Transverse colon (tissue), 4 donors: ENCODE data around the gene PHACTR3. TPM values are rescaled to one million over a fixed set of nuclear protein-coding genes. Genes with fewer than 3 reads are reported as not detected.

ENCODE experiments used
- DNase-seq: peaks from one replicate; pipeline ENCODE4 v3.0.0-alpha.2; 2019
- H3K27ac ChIP-seq, 4 donors: fragments of 200-600 bp; sonication (generic); 2 replicates each; pipeline ENCODE4 v1.5.1; 2016 to 2018; ENCODE audit warnings: inconsistent platforms in 4 of 4
- H3K27me3 ChIP-seq: fragments of 200-600 bp; sonication (generic); 2 replicates; pipeline ENCODE4 v1.5.1; 2017; ENCODE audit warnings: inconsistent platforms
- H3K36me3 ChIP-seq, 4 donors: fragments of 200-600 bp; sonication (generic); 2 replicates each; pipeline ENCODE4 v1.5.1; 2017 to 2019; ENCODE audit warnings: inconsistent platforms in 4 of 4
- H3K4me1 ChIP-seq, 4 donors: fragments of 200-600 bp; sonication (generic); 2 replicates each; pipeline ENCODE4 v1.5.1; 2017 to 2020; ENCODE audit warnings: inconsistent platforms in 4 of 4
- H3K4me3 ChIP-seq, 4 donors: fragments of 200-600 bp; sonication (generic); 1 replicate in 1 of 4; 2 replicates in 3 of 4; pipeline versions ENCODE4 v1.5.1 to v1.6.1; 2017 to 2019; ENCODE audit warnings: inconsistent platforms in 4 of 4
- H3K9me3 ChIP-seq, 2 donors: fragments of 200-600 bp; sonication (generic); 2 replicates each; pipeline ENCODE4 v1.5.1; 2017 to 2019; ENCODE audit warnings: inconsistent platforms in 2 of 2
- CTCF ChIP-seq, 5 experiments: fragments of 200-600 bp in 3 of 5; fragments of 450-650 bp in 2 of 5; sonication (generic) in 3 of 5; IDR thresholded peaks; 1 replicate in 2 of 5; 2 replicates in 3 of 5; pipeline ENCODE4 v1.5.1; 2016 to 2017; ENCODE audit warnings: antibody characterized with exemption in 5 of 5, inconsistent platforms in 3 of 5, mild to moderate bottlenecking in 2 of 5, moderate library complexity in 1 of 5
- EP300 ChIP-seq: sonication (generic); formaldehyde crosslinking; IDR thresholded peaks from one replicate; pipeline ENCODE4 v1.6.1; 2017; ENCODE audit warnings: antibody characterized with exemption, low read depth
- POLR2A ChIP-seq: fragments of 450-650 bp; IDR thresholded peaks from one replicate; pipeline ENCODE4 v1.6.1; 2016; ENCODE audit warnings: antibody characterized with exemption, mild to moderate bottlenecking, moderate library complexity
- POLR2AphosphoS5 ChIP-seq, 3 donors: sonication (generic); formaldehyde crosslinking; IDR thresholded peaks; one replicate each; pipeline ENCODE4 v1.6.1; 2016; ENCODE audit warnings: antibody characterized with exemption in 3 of 3
- WGBS, 2 donors: methylation state at CpG; one replicate each; pipeline ENCODE4 v1.1.5; 2018; ENCODE audit warnings: low coverage in 1 of 2; 5-methylcytosine and 5-hydroxymethylcytosine counted together
- in situ Hi-C, 4 donors: fragments of 200-750 bp; cut with MboI; loops; one replicate each; pipeline versions ENCODE4 v1.15.0 to v1.15.1; 2017; ENCODE audit warnings: low sequenced_read_pairs in 3 of 4, low pct_ligation_motif_present in 1 of 4, low pct_unique_long_range_greater_than_20kb in 1 of 4
- intact Hi-C: fragments of 100-400 bp; cut with DNase I; formaldehyde crosslinking; loops from one replicate; pipeline ENCODE4 v1.15.1; 2023; ENCODE audit warnings: low total_unique reads
- total RNA-seq, 4 donors: library from RNA; depleted of rRNA; stranded (reverse); fragments of >200 nt; gene quantifications; one replicate each; pipeline ENCODE4 v1.1.0, GENCODE V29; 2016

PHACTR3 gene
- total RNA-seq, 4 donors from 2014 or later: 1.6 to 7.1 (median 5.6) TPM

GRCh38 chr20:59564943-59565342 is 39.4 kb upstream of the PHACTR3 start:
- Histone ChIP-seq H3K27me3 (no peaks in the 10 kb centered on the region), H3K27ac (no peak overlapping the region), H3K4me1 (no peaks in the 10 kb centered on the region), H3K4me3 (no peak overlapping the region), H3K9me3 (no peaks in the 10 kb centered on the region), H3K36me3 (no peaks in the 10 kb centered on the region)
- in situ Hi-C loops (no loop called here), intact Hi-C loops (no loop called here)
- no peak for TF ChIP-seq CTCF (IDR thresholded peaks at IDR 0.05)
- TF ChIP-seq POLR2AphosphoS5 (IDR thresholded peaks at IDR 0.05): no peak
- TF ChIP-seq POLR2A: no peak
- no peak for TF ChIP-seq EP300
- 79 to 90% methylated on average over 1 of the region's 1 CpG for WGBS, 2 donors
- DNase-seq: no peak

GRCh38 chr20:59565768-59566461 is 38.4 kb upstream of the PHACTR3 start:
- H3K27me3 ChIP-seq: no peaks in the 10 kb centered on the region

GRCh38 chr20:59566631-59567524 is 37.5 kb upstream of the PHACTR3 start:
- peaks cover 0 to 5% (median 3%) of the 10 kb centered on the region in 4 donors for H3K4me1 ChIP-seq
- H3K27me3 ChIP-seq: peaks cover 3% of the 10 kb centered on the region
- 75 to 89% methylated on average over 3 to 20 of the region's 23 CpGs for WGBS, 2 donors
- no peak overlapping the region for H3K27ac ChIP-seq
- intact Hi-C loops: no loop called here
- DNase-seq: no peak
- no peak for TF ChIP-seq POLR2AphosphoS5 (IDR thresholded peaks at IDR 0.05)
- no peak for TF ChIP-seq CTCF (IDR thresholded peaks at IDR 0.05)
- no peak for TF ChIP-seq POLR2A
- no peak for TF ChIP-seq EP300
- in situ Hi-C loops: no loop called here
- H3K36me3 ChIP-seq: no peaks in the 10 kb centered on the region
- H3K9me3 ChIP-seq: no peaks in the 10 kb centered on the region
- H3K4me3 ChIP-seq: no peak overlapping the region

More at GRCh38 chr20:59565768-59566461, 38.4 kb upstream of the PHACTR3 start:
- Histone ChIP-seq H3K4me1 (no peaks in the 10 kb centered on the region), H3K9me3 (no peaks in the 10 kb centered on the region), H3K27ac (no peak overlapping the region), H3K4me3 (no peak overlapping the region), H3K36me3 (no peaks in the 10 kb centered on the region)
- no peak for DNase-seq
- WGBS, 2 donors: 69 to 75% methylated on average over 1 to 11 of the region's 11 CpGs
- in situ Hi-C loops: no loop called here
- intact Hi-C loops: no loop called here
- TF ChIP-seq EP300: no peak
- no peak for TF ChIP-seq POLR2A
- no peak for TF ChIP-seq CTCF (IDR thresholded peaks at IDR 0.05)
- TF ChIP-seq POLR2AphosphoS5 (IDR thresholded peaks at IDR 0.05): no peak
